SK-N-MC (cell line): ENCODE results near the gene OR52N5.

Experiments used
- EZH2 ChIP-seq: fragments of 200-600 bp; sonication (generic); IDR thresholded peaks from one replicate; pipeline ENCODE4 v1.6.1; 2017; ENCODE audit warnings: antibody characterized with exemption
- FOXP2 ChIP-seq: optimal IDR thresholded peaks from 2 replicates; pipeline ENCODE3; 2011; ENCODE audit warnings: mild to moderate bottlenecking, moderate library complexity; ENCODE audit not compliant: insufficient read depth; ENCODE audit errors: extremely low read length, control extremely low read depth
- POLR2AphosphoS5 ChIP-seq: IDR thresholded peaks from 2 replicates; pipeline ENCODE4 v1.6.1; 2012; ENCODE audit warnings: mild to moderate bottlenecking, low read depth, low read length, borderline replicate concordance

- no peak for TF ChIP-seq FOXP2
- TF ChIP-seq EZH2 = no peak
- TF ChIP-seq POLR2AphosphoS5 = no peak
These were observed at the start of gene OR52N5 for GRCh38 chr11:5783255-5783654.
